AG09319 (cell line): ENCODE results near the gene TICAM1.
"Not testable (repeated sequence)": the region's sequence is repeated elsewhere in the genome, so short reads cannot be mapped to it uniquely, and the experiment has no call there.

Experiments used
- DNase-seq: peaks from one replicate; pipeline ENCODE4 v3.0.0-alpha.2; 2010; ENCODE audit warnings: low read depth; ENCODE audit errors: extremely low read depth
- TF ChIP-seq, protein P1 (sequence below): IDR thresholded peaks from 2 replicates; pipeline ENCODE4 v1.5.1; 2011; ENCODE audit warnings: low read depth, mild to moderate bottlenecking, inconsistent platforms, low read length, moderate library complexity

Gene TICAM1

DNA sequence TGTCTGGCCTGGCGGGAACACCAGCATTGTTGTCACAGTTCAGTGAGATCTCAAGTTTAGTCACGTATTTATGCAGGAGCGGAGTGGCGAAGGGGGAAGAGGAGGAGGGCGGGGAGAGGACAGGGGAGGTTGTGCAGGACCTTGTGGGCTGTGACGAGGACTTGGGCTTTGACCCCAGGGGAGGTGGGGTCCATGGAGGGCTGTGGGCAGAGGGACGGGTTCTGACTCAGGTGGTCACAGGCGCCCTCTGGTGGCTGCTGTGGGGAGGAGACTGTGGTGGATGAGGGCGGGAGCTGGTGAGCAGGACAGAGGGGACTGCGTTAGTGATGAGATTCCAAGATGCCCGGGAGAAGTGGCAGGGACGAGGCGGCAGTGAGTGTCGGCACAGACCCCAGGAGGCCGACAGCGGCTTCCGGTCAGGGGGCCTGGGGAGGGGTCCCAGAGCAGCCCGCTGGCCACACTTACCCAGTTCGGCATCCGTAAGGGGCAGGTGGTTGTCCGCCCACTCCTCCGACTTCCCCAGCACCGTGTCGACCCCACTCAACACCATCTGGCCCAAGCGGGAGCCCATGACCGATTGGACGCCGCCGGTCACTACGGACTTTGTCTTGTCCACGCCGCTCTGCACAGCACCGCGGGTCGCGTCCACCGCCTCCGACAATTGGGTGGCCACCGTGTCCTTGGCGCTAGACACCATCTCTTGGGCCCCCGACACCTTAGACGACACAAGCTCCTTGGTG, 20.2 kb upstream of the TICAM1 start:
- DNase-seq: no peak
- TF ChIP-seq, protein P1, sequence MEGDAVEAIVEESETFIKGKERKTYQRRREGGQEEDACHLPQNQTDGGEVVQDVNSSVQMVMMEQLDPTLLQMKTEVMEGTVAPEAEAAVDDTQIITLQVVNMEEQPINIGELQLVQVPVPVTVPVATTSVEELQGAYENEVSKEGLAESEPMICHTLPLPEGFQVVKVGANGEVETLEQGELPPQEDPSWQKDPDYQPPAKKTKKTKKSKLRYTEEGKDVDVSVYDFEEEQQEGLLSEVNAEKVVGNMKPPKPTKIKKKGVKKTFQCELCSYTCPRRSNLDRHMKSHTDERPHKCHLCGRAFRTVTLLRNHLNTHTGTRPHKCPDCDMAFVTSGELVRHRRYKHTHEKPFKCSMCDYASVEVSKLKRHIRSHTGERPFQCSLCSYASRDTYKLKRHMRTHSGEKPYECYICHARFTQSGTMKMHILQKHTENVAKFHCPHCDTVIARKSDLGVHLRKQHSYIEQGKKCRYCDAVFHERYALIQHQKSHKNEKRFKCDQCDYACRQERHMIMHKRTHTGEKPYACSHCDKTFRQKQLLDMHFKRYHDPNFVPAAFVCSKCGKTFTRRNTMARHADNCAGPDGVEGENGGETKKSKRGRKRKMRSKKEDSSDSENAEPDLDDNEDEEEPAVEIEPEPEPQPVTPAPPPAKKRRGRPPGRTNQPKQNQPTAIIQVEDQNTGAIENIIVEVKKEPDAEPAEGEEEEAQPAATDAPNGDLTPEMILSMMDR: peak; percentile 89

DNA sequence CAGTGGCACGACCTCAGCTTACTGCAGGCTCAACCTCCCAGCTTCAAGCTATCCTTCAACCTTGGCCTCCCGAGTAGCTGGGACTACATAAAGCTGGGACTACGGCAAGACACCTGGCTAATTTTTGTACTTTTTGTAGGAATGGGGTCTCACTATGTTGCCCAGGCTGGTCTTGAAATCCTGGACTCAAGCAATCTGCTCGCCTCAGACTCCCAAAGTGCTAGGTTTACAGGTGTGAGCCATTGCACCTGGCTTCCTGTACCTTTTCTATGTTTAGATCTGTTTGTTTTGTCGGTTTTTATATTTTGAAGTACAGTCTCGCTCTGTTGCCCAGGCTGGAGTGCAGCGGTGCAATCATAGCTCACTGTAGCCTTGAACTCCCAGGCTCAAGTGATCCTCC, 17.5 kb upstream of the TICAM1 start:
- TF ChIP-seq, protein P1: no peak

DNA sequence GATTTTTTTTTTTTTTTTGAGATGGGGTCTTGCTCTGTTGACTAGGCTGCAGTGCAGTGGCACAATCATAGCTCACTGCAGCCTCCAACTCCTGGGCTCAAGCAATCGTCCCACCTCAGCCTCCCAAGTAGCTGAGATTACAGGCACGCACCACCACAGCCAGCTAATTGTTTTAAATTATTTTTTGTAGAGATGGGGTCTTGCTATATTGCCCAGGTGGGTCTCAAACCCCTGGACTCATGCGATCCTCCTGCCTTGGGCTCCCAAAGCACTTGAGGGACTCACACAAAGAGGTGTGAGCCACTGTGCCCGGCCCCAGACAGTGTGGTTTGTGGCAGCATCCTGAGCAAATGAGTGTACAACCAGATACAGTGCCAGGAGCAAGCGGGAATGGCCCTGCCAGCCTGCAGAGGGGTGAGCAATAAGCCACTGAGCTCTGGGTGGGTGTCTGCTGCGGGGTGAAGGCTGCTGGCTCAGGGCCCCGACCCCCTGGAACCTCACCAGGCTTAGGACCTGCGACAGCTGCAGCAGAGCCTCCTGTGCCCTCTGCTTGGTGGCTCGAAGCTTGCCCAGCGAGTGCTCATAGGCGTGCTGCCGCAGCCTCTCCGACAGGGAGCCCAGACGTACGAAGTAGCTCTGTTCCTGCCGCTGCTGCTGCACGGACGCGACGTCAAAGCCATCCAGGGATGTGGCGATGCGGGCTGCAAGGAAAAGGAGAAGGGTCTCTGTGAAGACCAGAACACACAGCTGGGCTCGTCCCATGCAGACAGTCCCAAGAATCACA, 15.9 kb upstream of the TICAM1 start:
- DNase-seq: no peak
- TF ChIP-seq, protein P1: no peak

More for the DNA sequence above, 17.5 kb upstream of the TICAM1 start:
- no peak for DNase-seq

DNA sequence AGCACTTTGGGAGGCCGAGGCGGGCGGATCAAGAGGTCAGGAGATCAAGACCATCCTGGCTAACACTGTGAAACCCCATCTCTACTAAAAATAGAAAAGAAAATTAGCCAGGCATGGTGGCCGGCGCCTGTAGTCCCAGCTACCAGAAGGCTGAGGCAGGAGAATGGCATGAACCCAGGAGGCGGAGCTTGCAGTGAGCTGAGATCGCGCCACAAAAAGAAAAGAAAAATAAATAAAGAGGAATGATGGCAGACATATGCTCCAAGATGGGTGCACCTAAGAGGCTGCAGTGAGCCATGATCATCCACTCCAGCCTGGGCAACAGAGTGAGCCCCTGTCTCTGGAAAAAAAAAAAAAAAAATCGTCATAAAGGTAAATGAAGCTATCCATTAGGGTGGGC, 14.5 kb upstream of the TICAM1 start:
- DNase-seq: not testable (repeated sequence)

DNA sequence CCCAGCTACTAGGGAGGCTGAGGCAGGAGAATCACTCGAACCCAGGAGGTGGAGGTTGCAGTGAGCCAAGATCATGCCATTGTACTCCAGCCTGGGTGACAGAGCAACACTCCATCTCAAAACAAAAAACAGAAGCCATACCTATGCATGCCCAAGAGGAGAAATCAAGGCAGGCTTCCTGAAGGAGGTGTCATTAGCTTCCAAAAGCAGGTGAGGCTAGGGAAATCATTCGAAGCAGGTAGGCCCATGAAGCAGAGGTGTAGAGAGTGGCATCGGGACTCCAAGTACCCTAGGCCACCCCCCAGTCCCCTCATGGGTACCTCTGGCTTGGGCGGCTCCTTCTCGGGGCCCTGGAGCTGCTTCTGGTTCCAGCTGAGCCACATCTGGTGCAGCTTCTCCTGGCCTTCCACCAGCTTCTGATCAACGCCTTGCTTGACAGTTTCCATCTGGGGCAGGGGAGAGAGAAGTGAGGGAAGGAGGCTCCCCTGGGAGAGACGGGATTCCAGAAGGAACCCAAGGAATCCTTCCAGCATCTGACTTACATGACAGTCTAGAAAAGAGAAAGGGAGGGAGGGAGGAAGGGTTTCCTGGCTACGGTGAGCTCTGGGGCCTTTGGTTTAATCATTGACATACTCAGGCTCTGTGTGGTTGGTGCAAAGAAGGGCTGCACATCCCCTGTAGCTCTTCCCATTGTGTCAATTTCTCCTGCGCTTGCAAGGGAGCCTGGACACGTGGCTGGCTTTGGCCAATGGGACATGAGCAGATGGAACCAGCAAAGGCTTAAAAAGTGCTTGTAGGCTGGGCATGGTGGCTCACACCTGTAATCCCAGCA, 13.1 kb upstream of the TICAM1 start:
- DNase-seq: no peak
- TF ChIP-seq, protein P1: no peak

DNA sequence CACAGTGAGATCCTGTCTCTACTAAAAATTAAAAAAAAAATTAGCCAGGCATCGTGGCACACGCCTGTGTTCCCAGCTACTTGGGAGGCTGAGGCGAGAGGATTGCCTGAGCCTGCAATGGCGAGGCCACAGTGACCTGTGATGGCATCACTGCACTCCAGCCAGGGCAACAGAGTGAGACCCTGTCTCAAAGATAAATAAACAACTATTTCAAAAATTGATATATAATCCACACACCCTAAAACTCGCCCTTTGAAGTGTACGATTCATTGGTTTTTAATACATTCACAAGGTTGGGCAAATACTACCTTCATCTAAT, 12.1 kb upstream of the TICAM1 start:
- no peak for DNase-seq
- TF ChIP-seq, protein P1: no peak

DNA sequence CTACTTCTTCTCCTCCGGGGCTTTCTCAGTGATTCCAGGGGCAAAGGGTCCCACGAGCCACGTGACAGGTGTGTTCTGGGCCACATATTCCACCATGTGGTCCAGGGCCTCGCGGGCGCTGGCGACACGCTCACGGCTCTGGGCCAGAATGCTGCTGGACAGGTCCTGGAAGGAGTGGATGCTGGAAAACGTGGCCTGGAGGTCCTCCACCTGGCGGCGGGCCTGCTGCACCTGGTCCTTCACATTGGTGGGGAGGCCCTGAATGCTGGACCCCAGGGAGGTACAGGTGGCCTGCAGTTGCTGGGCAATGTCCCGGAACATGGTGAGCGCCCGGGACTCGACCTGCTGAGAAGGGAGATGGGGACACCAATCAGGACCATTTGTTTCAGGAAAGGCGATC, 7.7 kb upstream of the TICAM1 start:
- DNase-seq: no peak
- TF ChIP-seq, protein P1: no peak
